K562 (cell line): ENCODE results near the gene ACE. TPM values are rescaled to one million over a fixed set of nuclear protein-coding genes. Genes with fewer than 3 reads are reported as not detected.

Source experiments
- CCAR2 ChIP-seq: fragments of 200-400 bp; formaldehyde crosslinking; IDR thresholded peaks from 2 replicates; pipeline ENCODE4 v1.6.1; 2017; ENCODE audit warnings: mild to moderate bottlenecking, low read depth, low read length
- FUS ChIP-seq: fragments of 200-400 bp; formaldehyde crosslinking; optimal IDR thresholded peaks from 2 replicates; pipeline ENCODE3; 2017; ENCODE audit warnings: low read depth, low read length
- GATAD2B ChIP-seq: fragments of 450-650 bp; IDR thresholded peaks from 2 replicates; pipeline ENCODE4 v1.6.1; 2017; ENCODE audit warnings: mild to moderate bottlenecking, borderline replicate concordance
- HDAC6 ChIP-seq: IDR thresholded peaks from 2 replicates; pipeline ENCODE4 v1.6.1; 2012; ENCODE audit warnings: low read depth, mild to moderate bottlenecking, control low read depth, inconsistent platforms, low read length, moderate library complexity
- HMGN3 ChIP-seq: IDR thresholded peaks from 2 replicates; pipeline ENCODE4 v1.6.1; 2011; ENCODE audit warnings: borderline replicate concordance, low read depth, mild to moderate bottlenecking, mixed read lengths, low read length; ENCODE audit not compliant: insufficient read length; ENCODE audit errors: extremely low read depth
- KDM5B ChIP-seq: fragments of 200-600 bp; sonication (generic); IDR thresholded peaks from 2 replicates; pipeline ENCODE4 v1.6.1; 2012; ENCODE audit warnings: low read depth, mild to moderate bottlenecking, moderate library complexity, low read length, control low read depth, inconsistent platforms; ENCODE audit not compliant: insufficient replicate concordance
- MAZ ChIP-seq, 2 experiments: fragments of 450-650 bp in 1 of 2; sonication (generic) in 1 of 2; formaldehyde crosslinking; IDR thresholded peaks in 1 of 2; conservative IDR thresholded peaks in 1 of 2; 2 replicates each; pipeline versions ENCODE4 v1.4.0 to v1.5.0; 2020; ENCODE audit warnings: mild to moderate bottlenecking in 1 of 2, missing genetic modification reagents in 1 of 2
- NR4A1 ChIP-seq, 2 experiments: fragments of 250-450 bp in 1 of 2; fragments of 450-650 bp in 1 of 2; sonication (Bioruptor Pico) in 1 of 2; IDR thresholded peaks; 2 replicates each; pipeline versions ENCODE4 v1.4.0 to v1.6.1; 2016 to 2020; ENCODE audit warnings: mild to moderate bottlenecking in 2 of 2, missing compliant biosample characterization in 1 of 2, missing genetic modification characterization in 1 of 2, moderate library complexity in 1 of 2
- RNF2 ChIP-seq: sonication (generic); IDR thresholded peaks from 2 replicates; pipeline ENCODE4 v1.6.1; 2016
- SRSF1 ChIP-seq: fragments of 200-400 bp; formaldehyde crosslinking; IDR thresholded peaks from 2 replicates; pipeline ENCODE4 v1.6.1; 2017; ENCODE audit warnings: mild to moderate bottlenecking, low read depth, low read length, moderate library complexity
- STAT5A ChIP-seq: IDR thresholded peaks from 2 replicates; pipeline ENCODE4 v1.6.1; 2012; ENCODE audit warnings: low read length, inconsistent platforms, borderline replicate concordance
- TRIM28 ChIP-seq: fragments of 450-650 bp; IDR thresholded peaks from 2 replicates; pipeline ENCODE4 v1.6.1; 2017
- polyA plus RNA-seq, 8 experiments: library from polyadenylated mRNA; depleted of rRNA in 4 of 8; stranded (reverse) in 5 of 8; unstranded in 3 of 8; fragments of >200 nt; fragmentation: Nextera tagmentation in 2 of 8; fragmentation: Illumina TruSeq in 1 of 8; extraction: Ambion mirVana in 2 of 8; extraction: Trizol in 1 of 8; gene quantifications; 2 replicates each; pipeline versions ENCODE4 v1.2.1 to v1.2.3, GENCODE V29; 2011 to 2014; ENCODE audit warnings: inconsistent platforms in 1 of 8, missing spikeins in 1 of 8
- total RNA-seq, 7 experiments: library from RNA; depleted of rRNA in 6 of 7; stranded (reverse); fragments of >200 nt in 6 of 7; fragmentation: Illumina TruSeq in 2 of 7; extraction: Trizol in 2 of 7; gene quantifications; 2 replicates each; pipeline versions ENCODE4 v1.2.1 to v1.2.3, GENCODE V29; 2011 to 2021; ENCODE audit warnings: low replicate concordance in 1 of 7
- TF ChIP-seq, protein P1 (sequence below): fragments of 450-650 bp; IDR thresholded peaks from 2 replicates; pipeline ENCODE4 v1.6.1; 2017; ENCODE audit warnings: antibody characterized with exemption, mild to moderate bottlenecking
- TF ChIP-seq, protein P2 (sequence below): fragments of 200-800 bp; sonication (Bioruptor generic); IDR thresholded peaks from 2 replicates; pipeline ENCODE4 v1.6.1; 2017; ENCODE audit warnings: missing genetic modification characterization, missing compliant biosample characterization
- TF ChIP-seq, protein P3 (sequence below), 2 experiments: fragments of 450-650 bp; conservative IDR thresholded peaks; 2 replicates each; pipeline ENCODE4 v1.6.1; 2017; ENCODE audit warnings: mild to moderate bottlenecking in 2 of 2, moderate library complexity in 2 of 2
- TF ChIP-seq, protein P4 (sequence below), 2 experiments: IDR thresholded peaks; 2 replicates each; pipeline ENCODE4 v1.6.1; 2012; ENCODE audit warnings: improper control_type of control experiment in 2 of 2, low read depth in 2 of 2, low read length in 2 of 2, borderline replicate concordance in 1 of 2

The ACE gene
- total and polyA plus RNA-seq, 9 of the 15 experiments (the other 6 are each of a cell fraction or from before 2014, with no cell fraction given): 0.07 to 2.5 (median 0.47) TPM; not detected in 1

DNA sequence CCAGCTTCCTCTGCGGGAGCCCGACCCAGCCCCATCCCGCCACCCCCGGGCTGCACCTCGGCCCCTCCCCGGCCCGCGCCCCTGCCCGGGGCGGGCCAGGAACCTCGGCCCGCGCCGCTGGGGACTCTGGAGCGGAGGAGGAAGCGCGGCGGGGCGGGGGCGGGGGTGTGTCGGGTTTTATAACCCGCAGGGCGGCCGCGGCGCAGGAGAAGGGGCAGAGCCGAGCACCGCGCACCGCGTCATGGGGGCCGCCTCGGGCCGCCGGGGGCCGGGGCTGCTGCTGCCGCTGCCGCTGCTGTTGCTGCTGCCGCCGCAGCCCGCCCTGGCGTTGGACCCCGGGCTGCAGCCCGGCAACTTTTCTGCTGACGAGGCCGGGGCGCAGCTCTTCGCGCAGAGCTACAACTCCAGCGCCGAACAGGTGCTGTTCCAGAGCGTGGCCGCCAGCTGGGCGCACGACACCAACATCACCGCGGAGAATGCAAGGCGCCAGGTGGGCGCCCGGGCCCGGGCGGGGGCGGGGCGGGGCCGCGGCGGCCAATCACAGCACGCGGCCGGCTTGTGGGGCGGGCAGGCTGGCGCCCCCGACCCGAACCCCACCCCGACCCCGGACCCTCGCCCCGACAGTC lies at the start of gene ACE (continued):
- TF ChIP-seq, protein P1, sequence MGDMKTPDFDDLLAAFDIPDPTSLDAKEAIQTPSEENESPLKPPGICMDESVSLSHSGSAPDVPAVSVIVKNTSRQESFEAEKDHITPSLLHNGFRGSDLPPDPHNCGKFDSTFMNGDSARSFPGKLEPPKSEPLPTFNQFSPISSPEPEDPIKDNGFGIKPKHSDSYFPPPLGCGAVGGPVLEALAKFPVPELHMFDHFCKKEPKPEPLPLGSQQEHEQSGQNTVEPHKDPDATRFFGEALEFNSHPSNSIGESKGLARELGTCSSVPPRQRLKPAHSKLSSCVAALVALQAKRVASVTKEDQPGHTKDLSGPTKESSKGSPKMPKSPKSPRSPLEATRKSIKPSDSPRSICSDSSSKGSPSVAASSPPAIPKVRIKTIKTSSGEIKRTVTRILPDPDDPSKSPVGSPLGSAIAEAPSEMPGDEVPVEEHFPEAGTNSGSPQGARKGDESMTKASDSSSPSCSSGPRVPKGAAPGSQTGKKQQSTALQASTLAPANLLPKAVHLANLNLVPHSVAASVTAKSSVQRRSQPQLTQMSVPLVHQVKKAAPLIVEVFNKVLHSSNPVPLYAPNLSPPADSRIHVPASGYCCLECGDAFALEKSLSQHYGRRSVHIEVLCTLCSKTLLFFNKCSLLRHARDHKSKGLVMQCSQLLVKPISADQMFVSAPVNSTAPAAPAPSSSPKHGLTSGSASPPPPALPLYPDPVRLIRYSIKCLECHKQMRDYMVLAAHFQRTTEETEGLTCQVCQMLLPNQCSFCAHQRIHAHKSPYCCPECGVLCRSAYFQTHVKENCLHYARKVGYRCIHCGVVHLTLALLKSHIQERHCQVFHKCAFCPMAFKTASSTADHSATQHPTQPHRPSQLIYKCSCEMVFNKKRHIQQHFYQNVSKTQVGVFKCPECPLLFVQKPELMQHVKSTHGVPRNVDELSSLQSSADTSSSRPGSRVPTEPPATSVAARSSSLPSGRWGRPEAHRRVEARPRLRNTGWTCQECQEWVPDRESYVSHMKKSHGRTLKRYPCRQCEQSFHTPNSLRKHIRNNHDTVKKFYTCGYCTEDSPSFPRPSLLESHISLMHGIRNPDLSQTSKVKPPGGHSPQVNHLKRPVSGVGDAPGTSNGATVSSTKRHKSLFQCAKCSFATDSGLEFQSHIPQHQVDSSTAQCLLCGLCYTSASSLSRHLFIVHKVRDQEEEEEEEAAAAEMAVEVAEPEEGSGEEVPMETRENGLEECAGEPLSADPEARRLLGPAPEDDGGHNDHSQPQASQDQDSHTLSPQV: 0 out of 2 replicates have a peak, but pooled peaks have one; percentile 46
- TF ChIP-seq, protein P2, sequence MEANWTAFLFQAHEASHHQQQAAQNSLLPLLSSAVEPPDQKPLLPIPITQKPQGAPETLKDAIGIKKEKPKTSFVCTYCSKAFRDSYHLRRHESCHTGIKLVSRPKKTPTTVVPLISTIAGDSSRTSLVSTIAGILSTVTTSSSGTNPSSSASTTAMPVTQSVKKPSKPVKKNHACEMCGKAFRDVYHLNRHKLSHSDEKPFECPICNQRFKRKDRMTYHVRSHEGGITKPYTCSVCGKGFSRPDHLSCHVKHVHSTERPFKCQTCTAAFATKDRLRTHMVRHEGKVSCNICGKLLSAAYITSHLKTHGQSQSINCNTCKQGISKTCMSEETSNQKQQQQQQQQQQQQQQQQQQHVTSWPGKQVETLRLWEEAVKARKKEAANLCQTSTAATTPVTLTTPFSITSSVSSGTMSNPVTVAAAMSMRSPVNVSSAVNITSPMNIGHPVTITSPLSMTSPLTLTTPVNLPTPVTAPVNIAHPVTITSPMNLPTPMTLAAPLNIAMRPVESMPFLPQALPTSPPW: peak; percentile 79
- TF ChIP-seq RNF2 (no peak), GATAD2B (0 out of 2 replicates have a peak, but pooled peaks have one; percentile 38), NR4A1 (CRISPR knock-in tag; IDR thresholded peaks at IDR 0.05) (no peak), NR4A1 (tag; IDR thresholded peaks at IDR 0.05) (no peak), CCAR2 (no peak), HDAC6 (peak; percentile 91; the same call in 1 of the 2 replicates), FUS (no peak), MAZ (CRISPR knock-in tag; conservative IDR thresholded peaks at IDR 0.05 in 1 of 2, IDR thresholded peaks at IDR 0.05 in 1 of 2) (peak in 1 of 2 experiments; percentile 73; a peak in 1 of 4 replicates), SRSF1 (no peak), HMGN3 (peak; percentile 36), STAT5A (no peak), KDM5B (peak; percentile 18), TRIM28 (no peak)
- TF ChIP-seq, protein P3, sequence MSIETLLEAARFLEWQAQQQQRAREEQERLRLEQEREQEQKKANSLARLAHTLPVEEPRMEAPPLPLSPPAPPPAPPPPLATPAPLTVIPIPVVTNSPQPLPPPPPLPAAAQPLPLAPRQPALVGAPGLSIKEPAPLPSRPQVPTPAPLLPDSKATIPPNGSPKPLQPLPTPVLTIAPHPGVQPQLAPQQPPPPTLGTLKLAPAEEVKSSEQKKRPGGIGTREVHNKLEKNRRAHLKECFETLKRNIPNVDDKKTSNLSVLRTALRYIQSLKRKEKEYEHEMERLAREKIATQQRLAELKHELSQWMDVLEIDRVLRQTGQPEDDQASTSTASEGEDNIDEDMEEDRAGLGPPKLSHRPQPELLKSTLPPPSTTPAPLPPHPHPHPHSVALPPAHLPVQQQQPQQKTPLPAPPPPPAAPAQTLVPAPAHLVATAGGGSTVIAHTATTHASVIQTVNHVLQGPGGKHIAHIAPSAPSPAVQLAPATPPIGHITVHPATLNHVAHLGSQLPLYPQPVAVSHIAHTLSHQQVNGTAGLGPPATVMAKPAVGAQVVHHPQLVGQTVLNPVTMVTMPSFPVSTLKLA (conservative IDR thresholded peaks at IDR 0.05): no peak
- TF ChIP-seq, protein P4, sequence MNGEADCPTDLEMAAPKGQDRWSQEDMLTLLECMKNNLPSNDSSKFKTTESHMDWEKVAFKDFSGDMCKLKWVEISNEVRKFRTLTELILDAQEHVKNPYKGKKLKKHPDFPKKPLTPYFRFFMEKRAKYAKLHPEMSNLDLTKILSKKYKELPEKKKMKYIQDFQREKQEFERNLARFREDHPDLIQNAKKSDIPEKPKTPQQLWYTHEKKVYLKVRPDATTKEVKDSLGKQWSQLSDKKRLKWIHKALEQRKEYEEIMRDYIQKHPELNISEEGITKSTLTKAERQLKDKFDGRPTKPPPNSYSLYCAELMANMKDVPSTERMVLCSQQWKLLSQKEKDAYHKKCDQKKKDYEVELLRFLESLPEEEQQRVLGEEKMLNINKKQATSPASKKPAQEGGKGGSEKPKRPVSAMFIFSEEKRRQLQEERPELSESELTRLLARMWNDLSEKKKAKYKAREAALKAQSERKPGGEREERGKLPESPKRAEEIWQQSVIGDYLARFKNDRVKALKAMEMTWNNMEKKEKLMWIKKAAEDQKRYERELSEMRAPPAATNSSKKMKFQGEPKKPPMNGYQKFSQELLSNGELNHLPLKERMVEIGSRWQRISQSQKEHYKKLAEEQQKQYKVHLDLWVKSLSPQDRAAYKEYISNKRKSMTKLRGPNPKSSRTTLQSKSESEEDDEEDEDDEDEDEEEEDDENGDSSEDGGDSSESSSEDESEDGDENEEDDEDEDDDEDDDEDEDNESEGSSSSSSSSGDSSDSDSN (IDR thresholded peaks at IDR 0.05; ENCODE audit: borderline replicate concordance in 1 of 2, low read depth in 2 of 2, low read length in 2 of 2): 0 out of 4 replicates have a peak, but pooled peaks of 1 of the 2 experiments have one; percentile 68
